Osteocyte (in vitro differentiated cells): ENCODE data around the gene CDK1. TPM values are rescaled to one million over a fixed set of nuclear protein-coding genes. Genes with fewer than 3 reads are reported as not detected.
"Not testable (repeated sequence)": the region's sequence is repeated elsewhere in the genome, so short reads cannot be mapped to it uniquely, and the experiment has no call there.

Experiments
- DNase-seq: peaks from one replicate; pipeline ENCODE4 v3.0.0; 2021; ENCODE audit warnings: mixed read lengths; ENCODE audit not compliant: unreplicated experiment; ENCODE audit errors: extremely low spot score
- H3K27ac Mint-ChIP-seq: one replicate; pipeline ENCODE4 v1.8.0; 2021; ENCODE audit warnings: mild to moderate bottlenecking, mixed read lengths; ENCODE audit not compliant: unreplicated experiment
- H3K27me3 Mint-ChIP-seq: one replicate; pipeline ENCODE4 v1.8.0; 2021; ENCODE audit warnings: mixed read lengths; ENCODE audit not compliant: unreplicated experiment
- H3K36me3 Mint-ChIP-seq: one replicate; pipeline ENCODE4 v1.8.0; 2021; ENCODE audit warnings: mixed read lengths; ENCODE audit not compliant: unreplicated experiment
- H3K4me1 Mint-ChIP-seq: one replicate; pipeline ENCODE4 v1.8.0; 2021; ENCODE audit warnings: mixed read lengths; ENCODE audit not compliant: unreplicated experiment
- H3K4me3 Mint-ChIP-seq: one replicate; pipeline ENCODE4 v1.8.0; 2021; ENCODE audit warnings: mild to moderate bottlenecking, moderate library complexity, mixed read lengths; ENCODE audit not compliant: unreplicated experiment
- H3K9me3 Mint-ChIP-seq: one replicate; pipeline ENCODE4 v1.8.0; 2021; ENCODE audit warnings: mixed read lengths; ENCODE audit not compliant: unreplicated experiment
- CTCF ChIP-seq: fragments of 200-600 bp; sonication (generic); IDR thresholded peaks from 2 replicates; pipeline ENCODE4 v1.5.0; 2021; ENCODE audit warnings: antibody characterized with exemption, mild to moderate bottlenecking, moderate library complexity
- total RNA-seq: library from RNA; stranded (reverse); gene quantifications from 2 replicates; pipeline ENCODE4 v1.2.1, GENCODE V29; 2021

CDK1 gene
- total RNA-seq, 1 donor from 2014 or later: 13.1 TPM

DNA sequence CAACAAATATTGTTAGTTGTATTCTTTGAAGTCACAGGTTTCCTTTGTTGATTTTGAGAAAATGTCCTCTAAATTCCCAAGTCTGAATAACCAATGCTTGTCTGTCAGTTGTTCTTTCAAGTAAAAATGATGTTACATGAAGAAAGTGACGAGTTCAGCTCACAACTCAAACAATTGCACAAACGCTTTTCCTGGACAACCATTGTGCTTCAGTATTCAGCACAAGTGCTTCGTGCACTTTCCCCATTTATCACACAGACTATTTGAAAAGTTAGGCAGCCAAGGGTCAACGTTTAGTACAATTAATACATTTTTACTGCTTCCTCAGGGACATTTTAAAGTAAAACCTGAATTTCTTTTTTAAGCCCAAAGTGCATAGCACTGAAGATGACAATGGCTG is 44.5 kb downstream of the CDK1 start:
- no peak overlapping the region for H3K4me3 Mint-ChIP-seq
- H3K9me3 Mint-ChIP-seq: no peaks in the 10 kb centered on the region
- no peaks in the 10 kb centered on the region for H3K36me3 Mint-ChIP-seq
- peaks cover 25% of the 10 kb centered on the region for H3K4me1 Mint-ChIP-seq
- H3K27ac Mint-ChIP-seq: no peak overlapping the region
- no peak for TF ChIP-seq CTCF
- no peaks in the 10 kb centered on the region for H3K27me3 Mint-ChIP-seq
- no peak for DNase-seq

DNA sequence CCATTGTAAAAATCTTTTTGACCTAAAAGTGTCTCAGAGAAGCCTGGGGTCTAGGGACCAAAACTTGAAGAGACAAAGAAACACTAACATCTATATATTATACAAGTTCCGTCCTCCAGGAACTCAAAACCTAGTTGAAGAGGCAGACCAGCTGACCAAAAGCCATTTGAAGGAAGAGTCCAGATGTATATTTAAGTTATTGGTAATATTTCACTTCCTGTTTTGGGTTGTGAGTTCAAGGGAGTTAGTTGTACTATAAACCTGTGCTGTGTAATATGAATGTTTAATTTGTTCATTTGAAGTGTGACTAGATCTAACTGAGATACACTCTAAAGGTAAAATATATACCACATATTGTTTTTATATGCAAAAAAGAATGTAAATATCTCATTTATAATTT is 45.0 kb downstream of the CDK1 start:
- H3K4me3 Mint-ChIP-seq: no peak overlapping the region
- H3K9me3 Mint-ChIP-seq: no peaks in the 10 kb centered on the region
- no peak for DNase-seq
- no peaks in the 10 kb centered on the region for H3K36me3 Mint-ChIP-seq
- H3K27me3 Mint-ChIP-seq: no peaks in the 10 kb centered on the region
- TF ChIP-seq CTCF: no peak
- H3K27ac Mint-ChIP-seq: no peak overlapping the region
- peaks cover 28% of the 10 kb centered on the region for H3K4me1 Mint-ChIP-seq

GRCh38 chr10:60825520-60825919 is 47.2 kb downstream of the CDK1 start:
- Mint-ChIP-seq H3K9me3 (no peaks in the 10 kb centered on the region), H3K27ac (no peak overlapping the region), H3K4me3 (no peak overlapping the region), H3K36me3 (no peaks in the 10 kb centered on the region), H3K27me3 (no peaks in the 10 kb centered on the region), H3K4me1 (peaks cover 31% of the 10 kb centered on the region)
- no peak for DNase-seq
- no peak for TF ChIP-seq CTCF

DNA sequence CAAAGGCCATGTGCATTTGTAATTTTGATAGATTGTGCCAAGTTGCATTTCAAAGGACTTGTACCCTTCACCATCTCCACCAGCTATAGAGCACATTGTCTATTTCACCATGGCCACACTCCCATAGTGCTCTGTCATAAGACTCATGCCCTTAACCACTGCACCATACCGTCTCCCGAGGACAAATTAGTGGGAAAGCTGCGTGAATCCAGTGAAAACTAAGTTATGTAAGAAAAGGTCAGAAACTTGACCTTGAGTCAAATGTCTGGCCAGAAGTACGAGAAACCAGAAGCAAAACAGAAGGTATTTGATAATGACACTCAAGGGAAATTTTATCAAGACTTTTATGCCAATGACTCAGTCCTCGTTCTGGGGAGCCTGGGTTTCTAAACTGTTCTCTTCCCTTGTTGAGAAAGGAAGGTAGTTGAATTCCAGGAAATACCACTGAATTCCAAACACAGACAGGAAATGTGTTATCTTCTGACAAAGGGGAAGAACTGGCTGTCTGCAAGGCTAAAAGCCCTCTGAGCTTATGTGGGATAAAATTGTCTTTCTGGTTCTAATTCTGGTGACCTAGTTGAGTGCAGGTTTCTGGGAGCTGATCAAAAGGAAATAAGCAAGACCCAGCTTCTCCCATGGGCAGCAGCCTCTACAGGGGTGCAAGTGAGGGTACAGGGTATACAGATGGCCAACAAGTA is 49.7 kb downstream of the CDK1 start:
- Mint-ChIP-seq H3K4me3 (no peak overlapping the region), H3K27ac (peak overlapping the region; percentile 63)

DNA sequence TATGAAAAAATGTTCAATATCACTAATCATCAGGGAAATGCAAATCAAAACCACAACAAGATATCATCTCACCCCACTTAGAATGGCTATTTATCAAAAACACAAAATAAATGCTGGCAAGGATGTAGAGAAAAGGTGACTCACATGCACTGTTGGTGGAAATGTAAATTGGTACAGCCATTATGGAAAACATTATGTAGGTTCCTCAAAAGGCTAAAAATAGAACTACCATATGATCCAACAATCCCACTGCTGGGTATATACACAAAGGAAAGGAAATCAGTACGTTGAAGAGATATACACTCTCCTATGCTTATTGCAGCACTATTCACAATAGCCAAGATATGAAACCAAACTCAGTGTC is 50.2 kb downstream of the CDK1 start:
- no peak for DNase-seq
- Mint-ChIP-seq H3K27ac (peak overlapping the region; percentile 63), H3K36me3 (no peaks in the 10 kb centered on the region), H3K4me1 (peaks cover 21% of the 10 kb centered on the region), H3K27me3 (no peaks in the 10 kb centered on the region), H3K4me3 (no peak overlapping the region), H3K9me3 (no peaks in the 10 kb centered on the region)
- TF ChIP-seq CTCF: no peak

More for the DNA sequence above, 49.7 kb downstream of the CDK1 start:
- H3K27me3 Mint-ChIP-seq: no peaks in the 10 kb centered on the region
- TF ChIP-seq CTCF: no peak
- H3K4me1 Mint-ChIP-seq: peaks cover 21% of the 10 kb centered on the region
- DNase-seq: no peak
- no peaks in the 10 kb centered on the region for H3K9me3 Mint-ChIP-seq
- no peaks in the 10 kb centered on the region for H3K36me3 Mint-ChIP-seq

DNA sequence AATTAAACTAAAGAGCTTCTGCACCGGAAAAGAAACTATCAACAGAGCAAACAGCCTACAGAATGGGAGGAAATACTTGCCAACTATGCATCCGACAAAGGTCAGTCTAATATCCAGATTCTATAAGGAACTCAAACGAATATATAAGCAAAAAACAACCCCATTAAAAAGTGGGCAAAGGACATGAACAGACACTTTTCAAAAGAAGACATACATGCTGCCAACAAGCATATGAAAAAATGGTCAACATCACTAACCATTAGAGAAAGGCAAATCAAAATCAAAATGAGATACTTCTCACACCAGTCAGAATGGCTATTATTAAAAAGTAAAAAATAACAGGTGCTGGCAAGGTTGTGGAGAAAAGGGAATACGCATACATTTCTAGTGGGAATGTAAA is 53.9 kb downstream of the CDK1 start:
- H3K36me3 Mint-ChIP-seq, H3K27me3 Mint-ChIP-seq, H3K9me3 Mint-ChIP-seq, H3K4me3 Mint-ChIP-seq, H3K27ac Mint-ChIP-seq, DNase-seq: not testable (repeated sequence)
- peaks cover 20% of the 10 kb centered on the region for H3K4me1 Mint-ChIP-seq
